CD4-positive, alpha-beta memory T cell (primary cell): ENCODE results near the gene MTERF4. TPM values are rescaled to one million over a fixed set of nuclear protein-coding genes. Genes with fewer than 3 reads are reported as not detected.
"Not testable (repeated sequence)": the region's sequence is repeated elsewhere in the genome, so short reads cannot be mapped to it uniquely, and the experiment has no call there.

Source experiments
- CTCF ChIA-PET: fragments of 350-600 bp; sonication (Branson Sonifier 250); formaldehyde crosslinking; loops from one replicate; lab custom pipeline; 2021; ENCODE audit warnings: inconsistent platforms; ENCODE audit not compliant: partially characterized antibody; lab: Charles Lee
- POLR2A ChIA-PET: fragments of 350-600 bp; sonication (Branson Sonifier 250); formaldehyde crosslinking; loops from one replicate; lab custom pipeline; 2021; ENCODE audit not compliant: partially characterized antibody; lab: Charles Lee
- DNase-seq, 5 donors: peaks; one replicate each; pipeline versions ENCODE4 v3.0.0 to v3.0.0-alpha.2; 2020 to 2022; ENCODE audit warnings: mixed read lengths in 1 of 5
- H3K27ac ChIP-seq: one replicate; pipeline ENCODE4 v1.7.0; 2013; ENCODE audit warnings: low read depth, low read length
- H3K27me3 ChIP-seq: 2 replicates; pipeline ENCODE4 v1.7.0; 2013; ENCODE audit warnings: mild to moderate bottlenecking, low read length, moderate library complexity; ENCODE audit not compliant: insufficient read depth
- H3K36me3 ChIP-seq: 2 replicates; pipeline ENCODE4 v1.7.0; 2013; ENCODE audit warnings: mild to moderate bottlenecking, low read length, moderate library complexity; ENCODE audit not compliant: insufficient read depth
- H3K4me1 ChIP-seq: 2 replicates; pipeline ENCODE4 v1.7.0; 2013; ENCODE audit warnings: mild to moderate bottlenecking, low read length, moderate library complexity; ENCODE audit not compliant: insufficient read depth
- H3K4me3 ChIP-seq, 2 donors: one replicate each; pipeline ENCODE4 v1.7.0; 2013; ENCODE audit warnings: low read length in 2 of 2, mild to moderate bottlenecking in 1 of 2
- H3K9me3 ChIP-seq, 2 donors: one replicate each; pipeline ENCODE4 v1.7.0; 2013; ENCODE audit warnings: low read length in 2 of 2, control low read depth in 1 of 2; ENCODE audit not compliant: control insufficient read depth in 1 of 2
- H3K27ac Mint-ChIP-seq, 7 donors: one replicate each; pipeline ENCODE4 v1.8.0; 2020 to 2021; ENCODE audit warnings: mixed read lengths in 7 of 7, mild to moderate bottlenecking in 6 of 7, inconsistent platforms in 3 of 7, moderate library complexity in 3 of 7
- H3K27me3 Mint-ChIP-seq, 2 donors: one replicate each; pipeline ENCODE4 v1.8.0; 2020 to 2021; ENCODE audit warnings: mixed read lengths in 2 of 2
- H3K36me3 Mint-ChIP-seq, 2 donors: one replicate each; pipeline ENCODE4 v1.8.0; 2020 to 2021; ENCODE audit warnings: mixed read lengths in 2 of 2, inconsistent platforms in 1 of 2, mild to moderate bottlenecking in 1 of 2
- H3K4me1 Mint-ChIP-seq, 4 donors: one replicate each; pipeline ENCODE4 v1.8.0; 2020 to 2021; ENCODE audit warnings: mixed read lengths in 4 of 4, mild to moderate bottlenecking in 1 of 4
- H3K4me3 Mint-ChIP-seq, 8 donors: one replicate each; pipeline ENCODE4 v1.8.0; 2020 to 2021; ENCODE audit warnings: mixed read lengths in 8 of 8, mild to moderate bottlenecking in 7 of 8, moderate library complexity in 6 of 8, inconsistent platforms in 3 of 8
- H3K9me3 Mint-ChIP-seq, 8 donors: one replicate each; pipeline ENCODE4 v1.8.0; 2020 to 2021; ENCODE audit warnings: mixed read lengths in 8 of 8, mild to moderate bottlenecking in 5 of 8, inconsistent platforms in 3 of 8, moderate library complexity in 1 of 8
- intact Hi-C: fragments of 100-400 bp; cut with micrococcal nuclease; formaldehyde crosslinking; loops from one replicate; pipeline ENCODE4 v1.15.1; 2023
- polyA plus RNA-seq, 2 donors: library from polyadenylated mRNA; unstranded; fragments of 300-500 nt; fragmentation: Illumina TruSeq; gene quantifications; one replicate each; pipeline ENCODE4 v1.2.3, GENCODE V29; 2021
- total RNA-seq, 2 experiments: library from RNA; stranded (reverse); gene quantifications; one replicate each; pipeline ENCODE4 v1.2.3, GENCODE V29; 2021

The MTERF4 gene
- total and polyA plus RNA-seq, 4 experiments from 2014 or later: 44.6 to 227 (median 130) TPM

DNA sequence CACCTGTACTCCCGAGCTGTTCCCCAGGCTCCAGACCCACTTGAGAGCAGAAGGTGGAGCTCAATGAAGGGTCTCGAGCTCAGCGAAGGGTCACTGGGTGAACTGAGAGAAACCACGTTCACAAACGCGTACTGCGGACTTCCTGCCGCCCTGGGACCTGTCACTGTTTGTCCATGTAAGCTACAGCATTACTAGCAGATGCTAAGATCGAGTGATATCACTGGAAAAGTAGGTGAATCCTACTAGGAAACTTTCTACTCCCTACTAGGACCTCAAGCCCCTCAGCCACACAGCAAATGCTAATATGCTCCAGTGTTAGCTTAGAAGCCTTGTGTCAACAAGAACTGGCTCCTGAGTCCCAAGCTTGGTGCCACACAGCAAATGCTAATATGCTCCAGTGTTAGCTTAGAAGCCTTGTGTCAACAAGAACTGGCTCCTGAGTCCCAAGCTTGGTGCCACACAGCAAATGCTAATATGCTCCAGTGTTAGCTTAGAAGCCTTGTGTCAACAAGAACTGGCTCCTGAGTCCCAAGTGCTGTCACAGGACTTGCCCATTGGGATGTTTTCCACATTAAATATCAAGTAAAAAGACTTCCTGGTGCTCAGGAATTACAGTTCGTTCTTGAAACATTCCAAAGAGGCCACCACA, 8.8 kb downstream of the MTERF4 start:
- CTCF ChIA-PET: interaction anchor here (1.6 to 5.1 kb wide), 2 partner anchors 8 to 57 kb away, joined by 3 to 44 read pairs; partner anchors contain the start of genes PASK and PPP1R7
- peaks cover 44% of the 10 kb centered on the region for H3K4me1 ChIP-seq
- H3K9me3 ChIP-seq, H3K9me3 Mint-ChIP-seq, H3K4me3 ChIP-seq, intact Hi-C loops, H3K27ac ChIP-seq, H3K27me3 Mint-ChIP-seq, H3K4me3 Mint-ChIP-seq, DNase-seq, H3K27me3 ChIP-seq: not testable (repeated sequence)
- POLR2A ChIA-PET: interaction anchor here (1.2 to 11.3 kb wide), 6 partner anchors 8 to 57 kb away, joined by 3 to 231 read pairs (median 14); partner anchors contain the start of genes MTERF4, PASK and PPP1R7
- peaks cover 49 to 82% of the 10 kb centered on the region in 2 donors for H3K36me3 Mint-ChIP-seq
- peaks cover 63% of the 10 kb centered on the region for H3K36me3 ChIP-seq
- peaks cover 34 to 54% (median 40%) of the 10 kb centered on the region in 4 donors for H3K4me1 Mint-ChIP-seq
- peak overlapping the region in 1 of 7 donors; percentile 13 for H3K27ac Mint-ChIP-seq

DNA sequence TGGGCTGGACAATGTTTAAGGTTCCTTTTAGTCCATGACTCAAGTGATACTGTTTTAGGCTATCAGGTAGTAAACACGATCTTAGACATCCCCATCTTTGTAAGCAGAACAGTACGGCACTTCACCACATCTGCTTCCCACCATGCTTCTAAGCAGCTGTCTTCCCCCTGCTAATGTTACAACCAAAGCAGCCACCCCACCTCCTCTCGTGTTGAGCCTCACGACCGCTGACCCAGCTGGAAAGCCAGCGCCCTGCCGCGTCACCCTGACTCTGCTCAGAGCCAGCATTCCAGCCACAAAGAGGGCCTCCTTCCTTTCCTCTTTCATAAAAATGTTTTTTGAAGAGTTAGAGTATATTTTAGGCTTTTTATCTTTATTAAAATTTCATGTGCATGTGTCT, 9.4 kb downstream of the MTERF4 start:
- ChIA-PET POLR2A (interaction anchor here (1.2 to 11.3 kb wide), 6 partner anchors 9 to 57 kb away, joined by 3 to 231 read pairs (median 14); partner anchors contain the start of genes MTERF4, PASK and PPP1R7), CTCF (interaction anchor here (1.6 to 5.1 kb wide), 2 partner anchors 8 to 58 kb away, joined by 3 to 44 read pairs; partner anchors contain the start of genes PASK and PPP1R7)
- Mint-ChIP-seq H3K9me3 (no peaks in the 10 kb centered on the region), H3K4me3 (no peak overlapping the region), H3K36me3 (peaks cover 55 to 82% of the 10 kb centered on the region in 2 donors), H3K27me3 (no peaks in the 10 kb centered on the region), H3K27ac (peak overlapping the region in 3 of 7 donors; percentile 12 to 81 (median 24)), H3K4me1 (peaks cover 29 to 48% (median 36%) of the 10 kb centered on the region in 4 donors)
- Histone ChIP-seq H3K27me3 (no peaks in the 10 kb centered on the region), H3K4me1 (peaks cover 39% of the 10 kb centered on the region), H3K36me3 (peaks cover 63% of the 10 kb centered on the region), H3K27ac (no peak overlapping the region), H3K4me3 (no peak overlapping the region), H3K9me3 (no peaks in the 10 kb centered on the region)
- no peak for DNase-seq
- intact Hi-C loops: no loop called here

- peak overlapping the region in 2 of 7 donors; percentile 41 to 69 for H3K27ac Mint-ChIP-seq
- H3K4me1 Mint-ChIP-seq: peaks cover 21 to 40% (median 28%) of the 10 kb centered on the region in 4 donors
- no peak overlapping the region for H3K27ac ChIP-seq
- ChIA-PET POLR2A (interaction anchor here (1.2 to 11.3 kb wide), 5 partner anchors 9 to 58 kb away, joined by 5 to 231 read pairs (median 18); partner anchors contain the start of genes MTERF4 and PPP1R7), CTCF (interaction anchor here (1.6 to 5.1 kb wide), 2 partner anchors 9 to 58 kb away, joined by 3 to 44 read pairs; partner anchors contain the start of genes PASK and PPP1R7)
- intact Hi-C loops: no loop called here
- DNase-seq: no peak
- H3K36me3 Mint-ChIP-seq: peaks cover 53 to 81% of the 10 kb centered on the region in 2 donors
- peaks cover 31% of the 10 kb centered on the region for H3K4me1 ChIP-seq
- H3K36me3 ChIP-seq: peaks cover 63% of the 10 kb centered on the region
- H3K27me3 Mint-ChIP-seq: no peaks in the 10 kb centered on the region
- no peak overlapping the region for H3K4me3 Mint-ChIP-seq
- no peak overlapping the region for H3K4me3 ChIP-seq
- no peaks in the 10 kb centered on the region for H3K9me3 ChIP-seq
- H3K9me3 Mint-ChIP-seq: no peaks in the 10 kb centered on the region
- no peaks in the 10 kb centered on the region for H3K27me3 ChIP-seq
Observed at GRCh38 chr2:241091734-241092445, 10.2 kb downstream of the MTERF4 start.

- Mint-ChIP-seq H3K9me3 (peaks cover 0 to 3% (median 0%) of the 10 kb centered on the region in 8 donors), H3K4me3 (no peak overlapping the region), H3K36me3 (peaks cover 56 to 81% of the 10 kb centered on the region in 2 donors), H3K4me1 (peaks cover 18 to 33% (median 23%) of the 10 kb centered on the region in 4 donors), H3K27me3 (no peaks in the 10 kb centered on the region), H3K27ac (peak overlapping the region in 4 of 7 donors; percentile 50 to 77 (median 70))
- DNase-seq: no peak
- Histone ChIP-seq H3K9me3 (no peaks in the 10 kb centered on the region), H3K36me3 (peaks cover 62% of the 10 kb centered on the region), H3K27me3 (no peaks in the 10 kb centered on the region), H3K4me3 (no peak overlapping the region), H3K27ac (no peak overlapping the region), H3K4me1 (peaks cover 24% of the 10 kb centered on the region)
- intact Hi-C loops: no loop called here
- ChIA-PET POLR2A (interaction anchor here (1.2 to 11.3 kb wide), 4 partner anchors 8 to 59 kb away, joined by 3 to 231 read pairs (median 6); partner anchors contain the start of gene PPP1R7), CTCF (interaction anchor here (1.7 kb wide), 1 partner anchor 59 kb away, joined by 6 read pairs; the partner anchor contains the start of genes PASK and PPP1R7)
Observed at GRCh38 chr2:241091201-241091600, 10.9 kb downstream of the MTERF4 start.

- Histone ChIP-seq H3K9me3 (no peaks in the 10 kb centered on the region), H3K4me1 (peaks cover 2% of the 10 kb centered on the region), H3K27me3 (no peaks in the 10 kb centered on the region), H3K27ac (no peak overlapping the region), H3K4me3 (no peak overlapping the region), H3K36me3 (peaks cover 56% of the 10 kb centered on the region)
- peaks cover 0 to 8% (median under 1%) of the 10 kb centered on the region in 8 donors for H3K9me3 Mint-ChIP-seq
- H3K27me3 Mint-ChIP-seq: no peaks in the 10 kb centered on the region
- ChIA-PET CTCF (interaction anchor here (1.3 to 1.7 kb wide), 3 partner anchors 11 to 61 kb away, joined by 5 to 6 read pairs (median 6); partner anchors contain the start of genes PASK and PPP1R7), POLR2A (interaction anchor here (0.9 to 11.3 kb wide), 5 partner anchors 10 to 97 kb away, joined by 3 to 231 read pairs (median 4); partner anchors contain the start of genes MTERF4 and PASK)
- no peak for DNase-seq
- peak overlapping the region in 1 of 8 donors; percentile 29 for H3K4me3 Mint-ChIP-seq
- intact Hi-C loops: no loop called here
- H3K27ac Mint-ChIP-seq: peak overlapping the region in 3 of 7 donors; percentile 25 to 61 (median 36)
- H3K36me3 Mint-ChIP-seq: peaks cover 57 to 76% of the 10 kb centered on the region in 2 donors
- peaks cover 7 to 14% (median 9%) of the 10 kb centered on the region in 4 donors for H3K4me1 Mint-ChIP-seq
Observed at GRCh38 chr2:241088791-241089732, 13.0 kb downstream of the MTERF4 start.

- Histone ChIP-seq H3K27ac (no peak overlapping the region), H3K4me3 (no peak overlapping the region), H3K27me3 (no peaks in the 10 kb centered on the region), H3K9me3 (no peaks in the 10 kb centered on the region), H3K4me1 (no peaks in the 10 kb centered on the region), H3K36me3 (peaks cover 51% of the 10 kb centered on the region)
- ChIA-PET POLR2A (interaction anchor here (1.5 to 11.3 kb wide), 4 partner anchors 14 to 97 kb away, joined by 4 to 231 read pairs (median 9); partner anchors contain the start of genes MTERF4, PASK and PPP1R7), CTCF (interaction anchor here (1.6 kb wide), 1 partner anchor 62 kb away, joined by 5 read pairs; the partner anchor contains the start of genes PASK and PPP1R7)
- H3K27ac Mint-ChIP-seq: peak overlapping the region in 1 of 7 donors; percentile 4
- H3K27me3 Mint-ChIP-seq: no peaks in the 10 kb centered on the region
- H3K9me3 Mint-ChIP-seq: peaks cover 0 to 8% (median under 1%) of the 10 kb centered on the region in 8 donors
- H3K4me1 Mint-ChIP-seq: peaks cover 7 to 14% (median 10%) of the 10 kb centered on the region in 4 donors
- no peak for DNase-seq
- H3K36me3 Mint-ChIP-seq: peaks cover 57 to 72% of the 10 kb centered on the region in 2 donors
- intact Hi-C loops: no loop called here
- no peak overlapping the region for H3K4me3 Mint-ChIP-seq
Observed at GRCh38 chr2:241088376-241088775, 13.7 kb downstream of the MTERF4 start.
